HCT116 (cell line): ENCODE results near the gene SYF2. TPM values are rescaled to one million over a fixed set of nuclear protein-coding genes. Genes with fewer than 3 reads are reported as not detected.
A peak's percentile ranks its signal among the peaks of the same experiment; 100 is the strongest.

Experiments
- ATAC-seq: fragments of 200-7000 bp; cut with Tn5 transposase; 2 replicates; pipeline ENCODE4 v1.9.1; 2020; ENCODE audit warnings: mild to moderate bottlenecking, moderate library complexity
- BruUV-seq: library from RNA; stranded (reverse); fragments of 400-500 nt; replicated peaks from 2 replicates; lab custom pipeline; 2021; lab: Mats Ljungman, UMichigan
- CTCF ChIA-PET: fragments of 300-600 bp; sonication (Branson Sonifier 250); formaldehyde crosslinking; loops from one replicate; lab custom pipeline; 2021; ENCODE audit warnings: antibody characterized with exemption; lab: Charles Lee
- POLR2A ChIA-PET: fragments of 300-600, 350-600 bp; sonication (Branson Sonifier 250); formaldehyde crosslinking; loops from one replicate; lab custom pipeline; 2021; ENCODE audit warnings: antibody characterized with exemption; lab: Charles Lee
- RAD21 ChIA-PET, 2 experiments: fragments of 300-600 bp; sonication (Branson Sonifier 250); formaldehyde crosslinking; loops; one replicate each; lab custom pipeline; 2023; ENCODE audit warnings: low total read pairs in 2 of 2; ENCODE audit not compliant: uncharacterized antibody in 2 of 2, unreplicated experiment in 2 of 2, low non-redundant PET in 1 of 2; lab: Charles Lee
- DNase-seq: peaks from one replicate; pipeline ENCODE4 v3.0.0-alpha.2; 2010; ENCODE audit warnings: low read depth, low spot score
- H2AFZ ChIP-seq: fragments of 200-600 bp; shearing (Covaris generic), sonication (generic); 2 replicates; pipeline ENCODE4 v1.6.1; 2017; ENCODE audit warnings: low read depth, mixed run types, mixed read lengths, antibody characterized with exemption, low read length; ENCODE audit not compliant: poor library complexity, severe bottlenecking
- H3K27ac ChIP-seq: 2 replicates; pipeline ENCODE4 v1.5.1; 2012; ENCODE audit warnings: low read depth, low read length
- H3K27me3 ChIP-seq: fragments of 200-600 bp; sonication (generic); 2 replicates; pipeline ENCODE4 v1.6.1; 2016; ENCODE audit warnings: mixed run types, low read length, mixed read lengths; ENCODE audit not compliant: insufficient read depth
- H3K36me3 ChIP-seq, 2 experiments: fragments of 200-500 bp in 1 of 2; fragments of 200-600 bp in 1 of 2; sonication (Bioruptor generic) in 1 of 2; sonication (generic) in 1 of 2; 2 replicates each; pipeline versions ENCODE4 v1.5.1 to v1.6.1; 2014 to 2016; ENCODE audit warnings: low read length in 2 of 2, inconsistent platforms in 1 of 2, mixed read lengths in 1 of 2, mixed run types in 1 of 2; ENCODE audit not compliant: insufficient read depth in 2 of 2, control insufficient read depth in 1 of 2
- H3K4me1 ChIP-seq, 2 experiments: fragments of 200-600 bp in 1 of 2; sonication (generic) in 1 of 2; 2 replicates each; pipeline versions ENCODE4 v1.5.1 to v1.6.1; 2012 to 2017; ENCODE audit warnings: low read length in 2 of 2, inconsistent platforms in 1 of 2, mild to moderate bottlenecking in 1 of 2, mixed read lengths in 1 of 2, mixed run types in 1 of 2, moderate library complexity in 1 of 2; ENCODE audit not compliant: insufficient read depth in 2 of 2, control insufficient read depth in 1 of 2
- H3K4me2 ChIP-seq: fragments of 200-600 bp; sonication (generic); 2 replicates; pipeline ENCODE4 v1.6.1; 2017; ENCODE audit warnings: mixed run types, low read length, mixed read lengths
- H3K4me3 ChIP-seq, 2 experiments: fragments of 200-600 bp in 1 of 2; sonication (generic) in 1 of 2; replicated peaks in 1 of 2; 2 replicates each; pipeline ENCODE4 v1.5.1; 2011 to 2016; ENCODE audit warnings: low read length in 2 of 2, control low read depth in 1 of 2, low read depth in 1 of 2, mild to moderate bottlenecking in 1 of 2, mixed read lengths in 1 of 2, mixed run types in 1 of 2
- H3K79me2 ChIP-seq: fragments of 200-600 bp; sonication (generic); 2 replicates; pipeline ENCODE4 v1.6.1; 2017; ENCODE audit warnings: mild to moderate bottlenecking, mixed run types, low read length, moderate library complexity, mixed read lengths; ENCODE audit not compliant: insufficient read depth
- H3K9ac ChIP-seq: fragments of 200-600 bp; sonication (generic); 2 replicates; pipeline ENCODE4 v1.6.1; 2016; ENCODE audit warnings: low read length, mixed read lengths
- H3K9me2 ChIP-seq: fragments of 200-600 bp; sonication (generic), shearing (Covaris generic); 2 replicates; pipeline ENCODE4 v1.6.1; 2017; ENCODE audit warnings: mixed run types, mild to moderate bottlenecking, moderate library complexity; ENCODE audit not compliant: insufficient read depth
- H3K9me3 ChIP-seq, 2 experiments: fragments of 200-500 bp in 1 of 2; fragments of 200-600 bp in 1 of 2; sonication (Bioruptor generic) in 1 of 2; sonication (generic) in 1 of 2; 2 replicates each; pipeline ENCODE4 v1.6.1; 2014 to 2017; ENCODE audit warnings: low read length in 2 of 2, mixed read lengths in 2 of 2, inconsistent platforms in 1 of 2, low read depth in 1 of 2, mild to moderate bottlenecking in 1 of 2, mixed run types in 1 of 2, moderate library complexity in 1 of 2; ENCODE audit not compliant: control insufficient read depth in 1 of 2, insufficient read depth in 1 of 2
- H4K20me1 ChIP-seq: fragments of 200-600 bp; sonication (generic), shearing (Covaris generic); 2 replicates; pipeline ENCODE4 v1.6.1; 2017; ENCODE audit warnings: mixed run types, mild to moderate bottlenecking, moderate library complexity; ENCODE audit not compliant: insufficient read depth
- intact Hi-C: fragments of 100-400 bp; cut with micrococcal nuclease; formaldehyde crosslinking; loops from 2 replicates; pipeline ENCODE4 v1.10.0; 2022
- total RNA-seq: library from RNA; stranded (reverse); gene quantifications from one replicate; pipeline ENCODE4 v1.2.1, GENCODE V29; 2021; ENCODE audit not compliant: unreplicated experiment
- TF ChIP-seq, protein P1 (sequence below): IDR thresholded peaks from 2 replicates; pipeline ENCODE4 v1.6.1; 2012; ENCODE audit warnings: low read depth
- TF ChIP-seq, protein P2 (sequence below), 3 experiments: fragments of 200-600 bp in 1 of 3; sonication (generic) in 1 of 3; IDR thresholded peaks in 2 of 3; conservative IDR thresholded peaks in 1 of 3; 2 replicates each; pipeline ENCODE4 v1.5.1; 2012 to 2017; ENCODE audit warnings: low read depth in 2 of 3, low read length in 2 of 3, antibody characterized with exemption in 1 of 3, borderline replicate concordance in 1 of 3, control low read depth in 1 of 3, mild to moderate bottlenecking in 1 of 3, mixed read lengths in 1 of 3, mixed run types in 1 of 3, moderate library complexity in 1 of 3; ENCODE audit not compliant: insufficient read depth in 1 of 3

Gene SYF2
- total RNA-seq, 1 experiment from 2014 or later: 40.4 TPM

DNA sequence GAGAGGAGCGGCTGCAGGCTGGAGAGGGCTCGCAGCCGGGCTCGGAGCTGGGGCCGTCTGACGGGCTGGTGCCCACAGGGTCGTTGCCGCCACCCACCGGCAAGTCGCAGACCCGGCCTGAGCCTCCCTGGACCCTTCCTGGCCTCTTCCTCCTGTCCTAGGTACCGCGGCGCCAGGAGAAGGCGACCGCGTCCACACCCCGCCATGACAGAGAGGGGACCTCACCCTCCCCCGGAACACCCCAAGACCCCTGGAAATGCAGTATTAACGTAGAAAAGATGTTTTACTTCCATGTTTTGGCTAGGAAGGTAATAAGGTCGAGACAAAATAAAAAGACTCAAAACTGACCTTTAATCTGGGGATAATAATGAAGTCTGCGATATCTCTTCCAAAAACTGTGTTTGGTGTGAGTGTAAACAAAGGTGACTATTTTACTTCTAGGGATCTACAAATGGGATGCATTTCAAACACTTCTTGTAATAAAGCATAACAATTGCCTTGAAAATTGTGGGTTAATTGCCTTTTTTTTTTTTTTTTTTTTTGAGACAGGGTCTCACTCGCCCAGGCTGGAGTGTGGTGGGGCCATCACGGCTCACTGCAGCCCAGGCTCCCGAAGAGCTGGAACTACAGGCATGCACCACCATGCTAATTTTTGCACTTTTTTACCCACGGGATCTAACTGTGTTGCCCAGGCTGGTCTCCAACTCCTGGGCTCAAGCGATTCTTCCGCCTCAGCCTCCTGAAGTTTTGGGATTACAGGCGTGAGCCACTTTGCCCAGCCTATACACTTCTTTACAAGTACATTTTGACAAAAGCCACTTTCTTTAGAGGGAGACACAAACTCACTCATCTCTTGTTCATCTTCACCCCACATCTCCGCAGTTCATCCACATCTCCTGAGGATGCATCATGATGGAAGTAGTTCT lies 15.8 kb upstream of the SYF2 start:
- POLR2A ChIA-PET: interaction anchor here (0.7 to 1.7 kb wide), 15 partner anchors 8 to 553 kb away, joined by 3 to 25 read pairs (median 4); partner anchors contain the start of genes MACO1 and SYF2
- H3K4me1 ChIP-seq: peaks cover 11 to 17% of the 10 kb centered on the region in 2 experiments
- H4K20me1 ChIP-seq: peaks cover 17% of the 10 kb centered on the region; the same call in 1 of the 2 replicates
- CTCF ChIA-PET: interaction anchor here (1.0 kb wide), 1 partner anchor 9 kb away, joined by 3 read pairs; no protein-coding TSS in a partner anchor
- no peaks in the 10 kb centered on the region for H3K9me2 ChIP-seq
- ATAC-seq: peak; percentile 79; the same call in 1 of the 2 replicates
- BruUV-seq: TSS peak; percentile 74
- peak overlapping the region; percentile 56 for H2AFZ ChIP-seq
- peaks cover 41% of the 10 kb centered on the region for H3K79me2 ChIP-seq
- no peak for DNase-seq
- peak overlapping the region; percentile 96 for H3K4me2 ChIP-seq
- intact Hi-C loops: loop anchor here (5.0 kb wide), 1 partner anchor 94 kb away; no protein-coding TSS in a partner anchor
- H3K27ac ChIP-seq: peak overlapping the region; percentile 97
- RAD21 ChIA-PET: no interaction called here
- TF ChIP-seq, protein P1, sequence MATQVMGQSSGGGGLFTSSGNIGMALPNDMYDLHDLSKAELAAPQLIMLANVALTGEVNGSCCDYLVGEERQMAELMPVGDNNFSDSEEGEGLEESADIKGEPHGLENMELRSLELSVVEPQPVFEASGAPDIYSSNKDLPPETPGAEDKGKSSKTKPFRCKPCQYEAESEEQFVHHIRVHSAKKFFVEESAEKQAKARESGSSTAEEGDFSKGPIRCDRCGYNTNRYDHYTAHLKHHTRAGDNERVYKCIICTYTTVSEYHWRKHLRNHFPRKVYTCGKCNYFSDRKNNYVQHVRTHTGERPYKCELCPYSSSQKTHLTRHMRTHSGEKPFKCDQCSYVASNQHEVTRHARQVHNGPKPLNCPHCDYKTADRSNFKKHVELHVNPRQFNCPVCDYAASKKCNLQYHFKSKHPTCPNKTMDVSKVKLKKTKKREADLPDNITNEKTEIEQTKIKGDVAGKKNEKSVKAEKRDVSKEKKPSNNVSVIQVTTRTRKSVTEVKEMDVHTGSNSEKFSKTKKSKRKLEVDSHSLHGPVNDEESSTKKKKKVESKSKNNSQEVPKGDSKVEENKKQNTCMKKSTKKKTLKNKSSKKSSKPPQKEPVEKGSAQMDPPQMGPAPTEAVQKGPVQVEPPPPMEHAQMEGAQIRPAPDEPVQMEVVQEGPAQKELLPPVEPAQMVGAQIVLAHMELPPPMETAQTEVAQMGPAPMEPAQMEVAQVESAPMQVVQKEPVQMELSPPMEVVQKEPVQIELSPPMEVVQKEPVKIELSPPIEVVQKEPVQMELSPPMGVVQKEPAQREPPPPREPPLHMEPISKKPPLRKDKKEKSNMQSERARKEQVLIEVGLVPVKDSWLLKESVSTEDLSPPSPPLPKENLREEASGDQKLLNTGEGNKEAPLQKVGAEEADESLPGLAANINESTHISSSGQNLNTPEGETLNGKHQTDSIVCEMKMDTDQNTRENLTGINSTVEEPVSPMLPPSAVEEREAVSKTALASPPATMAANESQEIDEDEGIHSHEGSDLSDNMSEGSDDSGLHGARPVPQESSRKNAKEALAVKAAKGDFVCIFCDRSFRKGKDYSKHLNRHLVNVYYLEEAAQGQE: no peak
- TF ChIP-seq, protein P2, sequence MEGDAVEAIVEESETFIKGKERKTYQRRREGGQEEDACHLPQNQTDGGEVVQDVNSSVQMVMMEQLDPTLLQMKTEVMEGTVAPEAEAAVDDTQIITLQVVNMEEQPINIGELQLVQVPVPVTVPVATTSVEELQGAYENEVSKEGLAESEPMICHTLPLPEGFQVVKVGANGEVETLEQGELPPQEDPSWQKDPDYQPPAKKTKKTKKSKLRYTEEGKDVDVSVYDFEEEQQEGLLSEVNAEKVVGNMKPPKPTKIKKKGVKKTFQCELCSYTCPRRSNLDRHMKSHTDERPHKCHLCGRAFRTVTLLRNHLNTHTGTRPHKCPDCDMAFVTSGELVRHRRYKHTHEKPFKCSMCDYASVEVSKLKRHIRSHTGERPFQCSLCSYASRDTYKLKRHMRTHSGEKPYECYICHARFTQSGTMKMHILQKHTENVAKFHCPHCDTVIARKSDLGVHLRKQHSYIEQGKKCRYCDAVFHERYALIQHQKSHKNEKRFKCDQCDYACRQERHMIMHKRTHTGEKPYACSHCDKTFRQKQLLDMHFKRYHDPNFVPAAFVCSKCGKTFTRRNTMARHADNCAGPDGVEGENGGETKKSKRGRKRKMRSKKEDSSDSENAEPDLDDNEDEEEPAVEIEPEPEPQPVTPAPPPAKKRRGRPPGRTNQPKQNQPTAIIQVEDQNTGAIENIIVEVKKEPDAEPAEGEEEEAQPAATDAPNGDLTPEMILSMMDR (IDR thresholded peaks at IDR 0.05 in 2 of 3, conservative IDR thresholded peaks at IDR 0.05 in 1 of 3; ENCODE audit: borderline replicate concordance in 1 of 3, insufficient read depth in 1 of 3, low read depth in 2 of 3, low read length in 2 of 3): 0 out of 6 replicates have a peak, but pooled peaks of 1 of the 3 experiments have one; percentile 13
- TF ChIP-seq, all 23 proteins: peak for 1
- H3K9ac ChIP-seq: peak overlapping the region; percentile 93
- peaks cover 15 to 23% of the 10 kb centered on the region in 2 experiments for H3K36me3 ChIP-seq
- H3K9me3 ChIP-seq: no peaks in the 10 kb centered on the region
- H3K27me3 ChIP-seq: no peaks in the 10 kb centered on the region
- peak overlapping the region; percentile 93 to 98 for H3K4me3 ChIP-seq
